Left forelimb (tissue), 1 donor: Measurements from ENCODE around the gene ADGRG6.
A peak's percentile ranks its signal among the peaks of the same experiment; 100 is the strongest.

Experiments
- DNase-seq: peaks from one replicate; pipeline ENCODE4 v3.0.0-alpha.2; 2018; ENCODE audit warnings: low spot score

ADGRG6 gene

DNA sequence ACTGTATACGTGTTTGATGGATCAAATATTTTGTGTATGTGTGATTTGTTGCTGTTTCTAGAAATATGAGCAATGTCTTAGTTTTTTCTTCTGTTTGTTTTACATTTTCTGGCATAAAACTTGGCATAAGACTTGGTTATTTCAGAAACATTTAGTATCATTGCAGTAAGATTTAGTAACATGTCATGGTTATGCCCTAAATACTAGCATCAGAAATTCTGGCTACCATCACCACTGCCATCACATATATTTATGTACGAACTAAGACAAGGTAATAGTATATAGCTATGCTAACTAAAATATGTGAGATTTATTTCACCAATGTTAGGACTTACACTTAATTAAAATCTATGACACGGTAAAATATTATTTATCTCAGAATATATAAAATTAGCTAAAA is 10.3 kb upstream of the ADGRG6 start:
- no peak for DNase-seq

DNA sequence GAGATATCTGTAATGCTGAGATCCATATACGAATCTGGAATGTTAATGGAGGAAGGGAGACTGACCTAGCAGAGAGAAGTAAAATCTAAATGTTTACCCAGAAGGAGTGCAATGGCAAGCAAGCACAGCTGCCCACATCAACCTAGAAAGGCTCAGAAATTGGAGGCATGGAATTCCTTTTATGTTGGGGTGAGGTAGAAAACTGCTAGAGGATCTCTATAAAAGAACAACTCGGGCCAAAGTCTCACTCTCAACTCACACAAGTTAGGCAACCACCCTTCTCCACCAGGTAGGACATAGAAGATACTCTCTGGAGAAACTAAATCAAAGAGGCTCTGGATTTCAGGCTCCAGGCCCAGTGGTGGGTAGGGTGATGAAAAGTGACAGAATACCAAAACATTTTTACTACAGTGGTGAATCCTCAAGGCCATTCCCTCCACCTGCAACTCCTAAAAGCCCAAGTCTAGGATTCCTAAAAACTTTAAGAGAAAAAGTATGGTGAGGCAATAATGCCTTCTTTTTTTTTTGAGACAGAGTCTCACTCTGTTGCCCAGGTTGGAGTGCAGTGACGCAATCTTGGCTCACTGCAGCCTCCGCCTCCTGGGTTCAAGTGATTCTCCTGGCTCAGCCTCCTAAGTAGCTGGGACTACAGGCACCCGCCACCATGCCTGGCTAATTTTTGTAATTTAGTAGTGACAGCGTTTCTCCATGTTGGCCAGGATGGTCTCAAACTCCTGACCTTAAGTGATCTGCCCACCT is 9.5 kb upstream of the ADGRG6 start:
- DNase-seq = no peak

DNA sequence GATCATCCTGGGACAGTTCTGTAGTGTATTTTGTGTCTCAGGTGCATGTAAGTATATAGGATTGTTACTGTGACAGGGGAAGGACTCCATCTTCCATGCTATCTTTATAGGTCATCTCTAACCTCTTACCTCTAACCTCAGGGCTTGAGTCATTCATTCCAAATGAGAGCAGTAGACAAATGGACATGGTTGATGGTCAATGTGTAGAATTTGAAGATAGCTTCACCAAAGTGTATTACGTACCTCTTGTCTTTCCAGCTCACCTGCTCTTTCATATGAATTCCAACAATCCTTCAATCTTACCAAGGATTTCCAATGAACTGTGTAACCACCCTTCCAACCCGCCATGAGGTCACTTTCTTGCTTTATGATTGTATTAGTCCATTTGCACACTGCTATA is 8.7 kb upstream of the ADGRG6 start:
- DNase-seq = no peak

DNA sequence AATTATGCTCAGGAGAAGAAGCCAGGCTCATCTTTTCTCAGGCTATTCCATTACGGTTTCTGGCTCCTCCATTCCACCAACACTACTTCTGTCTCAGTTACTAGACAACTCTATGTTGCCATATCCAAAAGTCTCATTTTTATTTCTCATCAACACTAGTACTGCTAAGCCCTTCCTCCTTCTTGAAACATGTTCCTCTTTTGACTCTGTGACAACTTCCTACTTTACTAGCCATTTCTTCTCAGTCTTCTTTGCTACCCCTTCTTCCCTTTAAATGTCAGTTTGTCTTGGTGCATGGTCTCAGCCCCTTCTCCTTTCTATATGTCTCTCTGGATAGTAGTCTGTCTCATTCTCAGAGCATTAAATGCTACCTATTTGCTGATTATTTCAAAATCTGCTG is 7.1 kb upstream of the ADGRG6 start:
- no peak for DNase-seq

DNA sequence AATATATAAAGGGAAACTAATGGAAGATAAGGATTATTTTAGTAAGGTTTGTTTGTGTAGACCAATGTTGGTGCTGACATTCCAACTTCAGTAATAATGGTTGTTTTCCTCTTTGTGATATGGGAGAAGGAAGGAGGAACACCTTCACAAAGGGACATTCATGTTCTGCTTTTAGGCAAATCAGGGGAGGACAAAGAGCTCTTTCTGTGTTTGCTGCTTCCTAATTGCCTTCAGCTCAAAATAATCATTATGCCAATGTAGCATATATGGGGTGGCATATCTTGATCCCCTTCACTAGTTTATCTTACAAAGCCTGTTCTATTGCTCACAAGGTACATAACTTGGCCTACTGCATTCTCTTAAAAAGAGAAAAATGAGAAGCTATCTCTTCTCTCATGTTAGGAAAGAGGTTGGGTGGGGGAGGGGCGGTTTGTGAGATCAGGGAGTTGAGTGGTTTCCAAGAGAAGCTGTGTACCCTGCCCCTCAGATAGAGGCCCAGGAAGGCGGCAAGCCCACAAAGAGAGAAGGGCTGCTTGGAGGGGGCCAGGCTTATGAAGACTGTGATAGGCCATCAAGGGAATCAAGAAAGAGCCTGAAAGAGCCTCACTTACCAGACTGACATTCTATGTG is 4.7 kb upstream of the ADGRG6 start:
- no peak for DNase-seq

GRCh38 chr6:142297605-142297995 is 4.2 kb upstream of the ADGRG6 start:
- DNase-seq = no peak

DNA sequence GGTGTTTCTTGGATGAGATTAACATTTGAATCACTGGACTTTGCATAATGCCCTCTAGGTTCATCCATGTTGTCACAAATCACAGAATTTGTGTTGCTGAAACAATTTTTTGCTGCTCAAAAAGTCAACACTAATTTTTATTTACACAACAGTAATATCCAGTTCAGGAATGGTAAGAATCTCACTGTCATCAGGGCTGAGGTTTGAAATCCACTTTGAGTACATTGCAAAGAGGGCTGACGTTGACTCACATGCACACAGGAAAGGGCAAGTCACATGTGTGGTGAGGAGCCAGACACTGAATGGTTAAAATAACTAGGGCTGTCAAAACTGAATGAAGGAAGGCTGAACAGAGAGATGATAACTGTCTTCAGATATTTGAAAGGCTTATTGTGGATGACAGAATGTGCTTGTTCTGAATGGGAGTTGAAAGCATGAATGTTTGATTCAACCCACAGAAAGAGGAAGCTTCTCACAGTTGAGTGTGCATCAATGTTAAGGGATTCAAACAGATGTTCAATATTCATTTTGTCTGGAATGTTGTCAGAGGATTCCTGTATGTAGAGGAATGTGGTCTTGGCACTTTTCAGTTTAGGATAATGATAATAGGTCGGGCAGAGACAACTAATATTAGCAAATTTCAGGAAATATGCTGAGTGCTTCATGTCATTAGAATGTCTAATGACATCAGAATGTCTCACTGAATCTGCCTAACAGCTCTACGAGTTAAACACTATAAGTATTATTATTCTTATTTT is 3.6 kb upstream of the ADGRG6 start:
- DNase-seq = no peak

- no peak for DNase-seq
These were observed 1.5 kb upstream of the ADGRG6 start for GRCh38 chr6:142300302-142300701.

- DNase-seq = peak; percentile 68
These were observed 803 bp upstream of the ADGRG6 start for GRCh38 chr6:142300758-142301650.

- DNase-seq = no peak
These were observed 791 bp downstream of the ADGRG6 start for GRCh38 chr6:142302421-142303175.

DNA sequence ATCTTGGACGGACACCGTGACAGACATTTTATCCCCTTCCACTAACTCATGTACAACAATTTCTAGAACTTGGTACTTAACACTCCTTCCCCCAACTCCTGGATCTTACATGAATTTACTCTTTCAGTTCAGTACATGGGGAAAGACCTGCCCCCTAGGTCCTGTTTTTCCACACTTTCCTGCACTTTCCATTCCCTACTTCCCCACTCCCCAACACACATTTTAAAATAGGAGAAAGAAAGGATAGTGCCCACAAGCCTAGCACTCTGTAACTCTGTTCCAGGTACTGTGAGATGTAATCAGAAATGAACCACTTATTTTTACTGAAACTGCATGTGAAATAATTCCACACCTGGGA is 1.3 kb downstream of the ADGRG6 start:
- no peak for DNase-seq

- no peak for DNase-seq
These were observed 2.4 kb downstream of the ADGRG6 start for GRCh38 chr6:142304241-142304640.

- no peak for DNase-seq
These were observed 4.9 kb downstream of the ADGRG6 start for GRCh38 chr6:142306736-142307135.

DNA sequence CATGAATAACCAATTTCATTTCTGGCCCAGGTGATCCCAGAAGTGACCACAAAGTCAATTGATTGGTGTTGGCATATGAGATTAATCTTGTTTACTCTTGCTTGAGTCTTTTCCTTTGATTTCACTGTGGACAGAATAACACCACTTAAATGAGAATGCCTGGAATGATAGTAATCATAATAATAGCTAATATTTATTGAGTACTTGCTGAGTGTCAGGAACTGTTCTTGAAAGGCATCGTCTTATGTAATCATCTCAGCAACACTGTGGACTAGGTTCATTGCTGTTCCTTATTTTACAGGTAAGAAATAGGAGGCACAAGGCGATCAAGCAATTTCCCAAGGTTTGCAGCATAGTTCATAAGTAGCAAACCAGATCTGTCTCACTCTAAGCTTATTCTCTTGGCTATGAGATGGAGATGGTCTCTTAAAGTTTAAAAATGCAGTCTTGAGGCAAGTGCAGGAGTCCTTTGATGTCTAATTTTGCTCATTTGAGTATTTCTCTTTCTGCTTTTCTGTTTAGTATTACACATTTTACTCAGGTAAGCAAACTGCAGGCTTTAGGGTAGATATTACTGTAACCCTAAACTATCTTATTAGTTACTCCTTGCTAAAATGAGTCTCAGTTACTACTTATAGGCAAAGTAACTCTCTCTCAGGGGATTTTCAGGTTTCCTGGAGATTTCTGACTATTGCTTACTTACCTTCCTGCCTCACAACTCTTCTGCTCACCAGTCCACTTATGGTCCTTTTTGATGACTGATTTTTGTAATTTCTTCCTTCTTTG is 6.3 kb downstream of the ADGRG6 start:
- DNase-seq = no peak

GRCh38 chr6:142309426-142309825 is 7.6 kb downstream of the ADGRG6 start:
- DNase-seq = no peak

DNA sequence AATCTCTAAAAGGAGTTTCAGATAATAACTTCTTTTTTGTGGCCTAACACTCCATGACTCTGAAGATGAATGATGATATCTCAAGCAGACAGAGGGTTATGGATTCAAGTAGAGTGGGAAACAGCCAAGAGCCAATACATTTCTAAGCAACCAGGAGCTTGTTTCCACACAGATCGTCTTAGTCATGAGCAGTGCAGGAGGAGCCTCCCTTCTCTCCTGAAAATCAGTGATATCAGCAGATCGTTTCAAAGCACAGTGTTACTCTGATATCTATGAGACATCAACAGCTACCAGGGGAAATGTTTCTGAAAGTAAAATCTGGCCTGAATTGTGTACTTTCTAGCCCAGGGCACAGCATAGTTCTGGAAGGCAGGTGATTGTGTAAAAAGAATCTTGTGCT is 11.5 kb downstream of the ADGRG6 start:
- no peak for DNase-seq

DNA sequence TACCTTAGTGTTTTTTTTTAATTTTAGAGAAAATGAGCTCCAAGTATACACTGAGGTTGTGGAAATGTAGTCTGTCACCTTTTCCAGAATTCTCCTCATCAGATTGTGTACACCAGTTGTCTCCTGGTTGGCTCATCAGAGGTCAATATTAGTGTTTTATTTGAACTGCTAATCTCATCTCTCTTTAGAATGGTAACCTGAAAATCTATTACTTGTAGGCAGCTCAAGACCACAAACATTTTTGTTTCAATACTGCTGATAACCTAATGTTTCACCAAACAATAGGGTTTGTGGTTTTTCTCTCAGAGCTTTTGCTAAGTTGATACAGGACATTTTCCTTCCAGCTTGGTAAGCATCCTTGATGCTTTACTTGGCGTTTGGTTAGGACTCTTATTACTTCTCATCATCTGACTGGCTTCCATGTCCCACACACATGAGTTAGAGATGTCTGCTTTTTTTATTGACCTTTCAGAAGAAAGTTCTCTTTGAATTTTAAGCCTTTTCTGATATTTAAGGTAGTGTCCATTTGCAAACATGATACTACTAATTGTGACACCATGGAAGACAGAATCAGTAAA is 15.1 kb downstream of the ADGRG6 start:
- DNase-seq = no peak

GRCh38 chr6:142318714-142319113 is 16.9 kb downstream of the ADGRG6 start:
- DNase-seq = no peak

GRCh38 chr6:142320366-142320765 is 18.6 kb downstream of the ADGRG6 start:
- DNase-seq = no peak

GRCh38 chr6:142321451-142321850 is 19.6 kb downstream of the ADGRG6 start:
- no peak for DNase-seq
